Left colon (tissue), 2 donors: ENCODE data around the gene ERI3. TPM values are rescaled to one million over a fixed set of nuclear protein-coding genes. Genes with fewer than 3 reads are reported as not detected.
"Not testable (repeated sequence)": the region's sequence is repeated elsewhere in the genome, so short reads cannot be mapped to it uniquely, and the experiment has no call there.

Experiments used
- ATAC-seq: fragments of 200-7000 bp; cut with Tn5 transposase; one replicate; pipeline ENCODE4 v1.9.1; 2020; ENCODE audit warnings: mild to moderate bottlenecking, moderate library complexity
- DNase-seq, 2 donors: peaks; one replicate each; pipeline ENCODE4 v3.0.0-alpha.2; 2020
- intact Hi-C, 2 donors: fragments of 100-400 bp; cut with DNase I in 1 of 2; cut with micrococcal nuclease in 1 of 2; formaldehyde crosslinking; loops; one replicate each; pipeline versions ENCODE4 v1.11.2 to v1.14.0; 2022; cut with DNase I, micrococcal nuclease
- total RNA-seq, 2 donors: library from RNA; stranded (reverse); fragmentation: NEBNext Ultra II Directional; extraction: Animal tissue kit (Norgen Biotek cat#: 25700); gene quantifications; one replicate each; pipeline ENCODE4 v1.2.1, GENCODE V29; 2021
- donor health status: DM: no; HTN: no; CAD: no.
- donor health status: DM: yes; HTN: yes; CAD: no.

ERI3 gene
- total RNA-seq, 2 donors from 2014 or later = 25.3 to 30.3 TPM

DNA sequence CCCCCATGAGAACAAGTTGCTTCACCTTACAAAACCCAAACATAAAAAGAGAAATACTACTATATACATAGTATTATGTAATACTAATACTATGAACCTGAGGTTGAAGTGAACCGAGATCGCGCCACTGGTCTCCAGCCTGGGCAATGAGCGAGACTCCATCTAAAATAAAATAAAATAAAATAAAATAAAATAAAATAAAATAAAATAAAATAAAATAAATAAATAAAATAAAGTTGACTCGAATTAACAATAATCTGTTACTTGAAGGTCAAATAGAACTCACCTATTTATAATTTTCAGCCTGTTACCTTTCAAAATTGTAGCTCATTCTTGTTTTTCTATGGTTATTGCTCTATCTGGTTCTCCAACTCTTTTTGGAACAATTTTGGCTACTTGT is 148.5 kb downstream of the ERI3 start:
- intact Hi-C loops, ATAC-seq, DNase-seq: not testable (repeated sequence)

DNA sequence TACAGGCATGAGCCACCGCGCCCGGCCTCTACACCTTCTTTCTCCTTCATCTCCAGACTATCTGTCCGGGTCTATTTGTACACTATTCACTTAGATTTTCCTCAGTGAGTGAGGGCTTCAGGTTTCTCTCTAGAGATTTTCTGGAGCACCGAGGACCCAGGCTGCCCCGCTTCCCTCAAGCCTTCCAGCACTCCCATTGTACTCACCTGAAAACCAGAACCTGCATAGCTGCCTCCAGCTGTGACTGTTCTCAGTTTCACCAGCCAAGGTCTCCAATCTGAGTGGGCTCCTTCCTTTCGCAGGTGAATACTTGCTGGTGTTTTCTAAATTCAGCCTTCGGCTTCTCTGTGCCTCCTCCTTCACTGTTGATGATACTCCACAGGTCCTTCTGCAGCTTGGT is 154.7 kb downstream of the ERI3 start:
- intact Hi-C loops = no loop called here
- no peak for ATAC-seq

GRCh38 chr1:44174630-44175029 is 180.4 kb downstream of the ERI3 start:
- ATAC-seq = no peak
- intact Hi-C loops = no loop called here
- DNase-seq = no peak

More for the DNA sequence above, 154.7 kb downstream of the ERI3 start:
- DNase-seq = no peak

Other genes starting within 250 kb of the ERI3 start
- gene KLF17, start 236.4 kb downstream of the ERI3 start, total RNA-seq = under 1 TPM in 1 of 2 donors, not detected in 1; 0.11 TPM
- gene KLF18, start 213.6 kb downstream of the ERI3 start, total RNA-seq = not detected
- 10 to 100 TPM; 39.0 to 44.4 TPM for gene DMAP1, start 141.8 kb downstream of the ERI3 start, total RNA-seq
- 10 to 100 TPM; 63.9 to 64.3 TPM for gene RNF220, start 50.0 kb upstream of the ERI3 start, total RNA-seq